ENCODE measurements around the gene PRDM11.

The PRDM11 gene

DNA sequence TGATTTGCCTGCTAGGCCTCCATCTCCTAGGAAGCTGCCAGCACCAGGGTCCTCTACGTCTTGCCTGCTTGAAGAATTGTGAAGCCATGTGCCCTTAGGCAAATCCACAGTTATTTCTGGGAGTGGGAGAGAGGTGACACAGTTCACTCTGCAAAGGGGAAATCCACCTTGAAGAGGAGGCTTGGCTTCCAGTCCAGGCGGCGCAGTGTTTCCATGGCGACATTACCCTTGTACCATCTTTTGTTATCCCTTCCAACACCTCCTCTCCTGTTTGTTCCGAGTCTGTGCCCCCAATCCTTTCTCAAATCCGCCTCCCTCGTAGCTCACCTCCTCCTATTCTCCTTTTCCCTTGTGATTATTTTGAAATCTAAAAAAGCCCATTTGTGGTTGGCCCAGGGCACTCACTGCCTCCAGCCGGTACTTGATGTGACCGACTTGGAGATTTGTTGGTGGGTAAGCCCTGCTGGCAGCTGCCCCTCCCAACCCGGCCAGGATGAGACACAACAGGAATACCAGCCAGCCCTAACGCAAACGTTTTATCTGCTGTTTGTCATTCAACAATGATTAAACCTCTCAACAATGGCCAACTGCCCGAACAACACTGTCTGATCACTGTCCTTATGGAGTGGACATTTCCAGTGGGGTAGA is 121.3 kb downstream of the PRDM11 start:
- no peak for FAIRE-seq

DNA sequence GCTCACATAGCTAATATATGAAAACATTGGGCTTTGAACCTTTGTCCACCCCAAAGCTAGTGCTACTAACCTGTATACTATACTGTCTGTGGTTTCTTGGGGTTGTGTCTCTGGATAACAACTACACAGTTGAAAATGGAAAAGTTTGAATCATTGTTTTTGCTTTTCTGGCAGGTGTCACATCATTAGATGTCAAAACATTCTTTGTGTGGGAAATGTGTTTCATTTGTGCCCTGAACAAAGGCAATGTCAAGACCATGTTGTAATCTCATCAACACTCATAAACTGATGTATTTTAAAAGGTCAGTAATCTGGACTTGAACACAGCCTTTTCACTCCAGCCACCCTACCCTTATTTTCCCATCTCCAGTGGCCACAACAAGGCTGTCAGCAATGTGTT is 123.2 kb downstream of the PRDM11 start:
- no peak for FAIRE-seq

DNA sequence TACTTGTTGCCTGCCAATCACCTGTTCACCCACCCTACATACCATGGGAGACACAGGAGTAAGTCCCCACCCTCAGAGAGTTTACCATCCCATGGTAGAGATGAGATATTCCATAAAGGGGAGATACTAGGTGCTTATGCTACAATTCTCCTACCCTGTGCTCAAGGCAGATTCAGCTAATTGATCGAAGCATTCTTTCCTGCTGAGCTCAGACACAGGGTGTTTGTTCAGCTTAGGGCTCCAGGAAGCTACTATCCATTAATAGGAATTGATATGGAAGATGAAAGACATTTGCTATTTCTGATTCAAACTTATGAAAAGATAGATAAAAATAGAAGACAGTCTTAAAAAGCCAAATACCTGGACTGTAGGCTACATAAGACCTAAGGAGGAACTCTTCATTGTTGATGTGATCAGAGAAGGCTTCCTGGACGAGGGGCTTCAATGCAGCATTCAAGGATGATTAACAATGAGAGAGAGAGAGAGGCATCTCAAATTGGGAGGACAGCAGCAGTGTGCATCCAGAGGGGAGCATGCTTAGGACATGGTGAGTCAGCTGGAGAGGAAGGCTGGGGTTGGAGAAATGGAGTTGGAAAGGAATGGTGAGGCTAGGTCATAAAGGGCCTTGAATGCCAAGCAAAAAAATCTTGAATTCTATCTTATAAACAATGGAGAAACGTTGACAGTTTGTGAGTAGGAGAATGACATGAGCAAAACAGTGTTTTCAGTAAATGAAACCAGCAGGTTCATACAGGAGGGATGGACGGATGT is 124.7 kb downstream of the PRDM11 start:
- no peak for FAIRE-seq

DNA sequence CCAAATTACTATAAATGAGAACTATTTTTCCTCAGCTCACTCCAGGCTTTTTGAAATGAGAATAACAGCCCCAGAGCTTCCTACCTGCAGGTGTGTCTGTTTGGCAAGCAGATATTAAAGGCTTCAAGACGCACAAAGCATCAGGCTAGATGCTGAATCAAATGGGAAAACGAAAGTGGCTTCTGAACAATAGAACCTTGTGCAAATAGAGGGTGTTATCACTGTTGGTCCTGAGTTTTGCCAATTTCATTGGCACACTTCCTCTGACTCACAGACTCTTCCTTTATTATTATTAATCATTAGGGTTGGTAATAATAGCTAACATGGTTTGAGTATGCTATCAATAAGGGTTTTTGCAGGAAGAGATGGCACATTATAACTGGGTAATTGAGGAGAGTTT is 126.3 kb downstream of the PRDM11 start:
- no peak for FAIRE-seq

DNA sequence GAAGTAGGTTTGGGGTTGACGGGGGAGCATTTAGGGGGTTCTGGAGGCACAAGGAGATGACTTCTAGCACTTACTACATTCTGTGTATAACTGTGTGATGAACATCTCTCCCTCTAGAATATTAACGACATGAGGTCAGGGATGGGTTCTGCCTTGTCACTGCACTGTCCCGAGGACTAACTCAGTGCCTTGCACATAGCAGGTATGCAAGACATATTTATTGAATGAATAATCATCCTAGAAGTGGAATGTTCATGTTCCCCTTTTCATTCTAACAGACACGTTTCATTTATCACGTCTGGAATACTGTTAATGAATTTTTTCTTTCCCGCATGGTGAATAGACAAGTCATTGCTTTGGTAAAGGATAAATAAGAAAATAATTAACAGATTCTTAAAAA is 127.1 kb downstream of the PRDM11 start:
- FAIRE-seq = no peak

DNA sequence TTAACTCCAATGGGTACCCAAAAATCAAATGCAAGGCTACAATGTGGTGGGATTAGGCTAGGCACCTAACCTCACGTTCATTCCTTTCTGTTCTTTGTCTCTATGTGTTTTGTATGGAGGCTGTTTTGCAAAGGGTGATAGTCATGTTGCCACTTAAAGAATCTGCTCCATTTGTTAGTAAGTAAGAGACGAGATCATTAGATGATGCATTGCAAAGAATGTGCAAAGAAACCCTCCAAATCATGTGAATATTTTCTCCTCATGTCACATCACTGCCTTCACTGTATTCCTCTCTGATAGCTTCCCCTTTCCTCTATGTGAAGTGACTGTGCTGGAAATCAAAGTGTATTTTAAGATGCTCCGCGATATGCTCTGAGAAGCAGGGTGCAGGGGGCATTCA is 127.8 kb downstream of the PRDM11 start:
- no peak for FAIRE-seq

DNA sequence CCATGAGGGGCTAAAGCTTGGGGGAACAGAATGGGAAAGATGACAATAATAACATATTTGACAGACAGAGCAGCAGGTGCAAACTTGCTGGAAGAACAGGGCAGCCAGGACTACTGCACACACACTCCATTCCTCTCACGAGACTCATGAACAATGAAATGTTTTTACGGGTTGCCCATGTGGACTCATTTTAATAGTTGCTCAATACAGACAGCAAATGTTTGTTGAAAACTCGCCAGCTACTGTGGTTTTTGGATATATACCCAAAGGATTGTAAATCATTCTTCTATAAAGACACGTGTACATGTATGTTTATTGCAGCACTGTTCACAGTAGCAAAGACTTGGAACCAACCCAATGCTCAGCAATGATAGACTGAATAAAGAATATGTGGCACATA is 129.4 kb downstream of the PRDM11 start:
- FAIRE-seq = no peak

DNA sequence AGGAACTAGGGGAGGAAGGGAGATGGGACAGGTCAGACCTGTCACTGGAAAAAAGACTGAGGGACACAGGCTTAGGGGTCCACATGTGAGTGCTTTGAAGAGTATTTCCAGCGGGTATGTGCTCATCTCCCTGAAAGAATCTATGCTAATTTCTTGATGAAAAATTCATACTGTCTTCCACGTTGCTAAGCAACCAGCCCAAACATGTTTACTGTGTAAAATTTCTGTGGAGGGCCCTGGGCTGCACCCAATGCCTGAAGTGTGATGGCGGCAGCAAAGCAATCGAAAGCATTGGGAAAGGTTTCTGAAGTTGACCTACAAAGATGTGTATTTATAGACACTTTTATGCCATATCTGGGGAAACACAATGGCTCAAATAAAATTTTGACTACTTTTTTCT is 132.3 kb downstream of the PRDM11 start:
- no peak for FAIRE-seq

DNA sequence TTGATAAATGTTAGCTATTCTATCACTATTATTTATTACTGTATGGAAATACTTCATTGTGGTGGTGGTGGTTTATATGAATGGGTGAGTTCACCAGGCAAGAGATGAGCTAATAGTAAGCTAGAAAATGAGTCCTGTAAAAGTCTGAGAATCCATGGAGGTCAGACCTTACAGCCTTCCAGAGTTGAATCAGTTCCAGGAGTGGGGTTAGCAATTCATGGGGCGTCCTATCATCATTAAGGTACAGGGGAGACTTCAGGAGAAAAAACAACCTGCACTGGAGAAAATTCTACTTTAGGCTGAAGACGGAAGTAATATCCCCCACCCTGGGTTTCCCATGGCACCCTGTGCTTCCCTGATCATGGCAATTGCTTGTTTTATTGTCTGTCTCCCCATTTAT is 133.2 kb downstream of the PRDM11 start:
- no peak for FAIRE-seq

DNA sequence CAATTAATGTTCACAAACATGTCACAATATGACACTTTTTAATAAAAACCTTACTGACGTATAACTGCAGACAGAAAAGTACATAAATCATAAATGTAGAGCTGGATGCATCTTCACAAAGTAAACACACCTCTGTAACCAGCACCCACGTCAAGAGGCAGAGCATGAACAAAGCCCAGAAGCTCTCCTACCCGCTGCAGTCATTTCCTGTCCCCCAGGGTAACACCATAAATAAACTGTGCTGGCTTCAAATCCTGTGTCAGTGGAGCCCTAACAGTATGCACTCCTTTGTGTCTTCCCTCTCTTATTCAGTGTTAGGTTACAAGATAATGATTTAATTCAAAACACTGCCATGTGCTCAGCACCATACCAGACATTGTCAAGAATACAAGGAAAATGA is 134.0 kb downstream of the PRDM11 start:
- no peak for FAIRE-seq

DNA sequence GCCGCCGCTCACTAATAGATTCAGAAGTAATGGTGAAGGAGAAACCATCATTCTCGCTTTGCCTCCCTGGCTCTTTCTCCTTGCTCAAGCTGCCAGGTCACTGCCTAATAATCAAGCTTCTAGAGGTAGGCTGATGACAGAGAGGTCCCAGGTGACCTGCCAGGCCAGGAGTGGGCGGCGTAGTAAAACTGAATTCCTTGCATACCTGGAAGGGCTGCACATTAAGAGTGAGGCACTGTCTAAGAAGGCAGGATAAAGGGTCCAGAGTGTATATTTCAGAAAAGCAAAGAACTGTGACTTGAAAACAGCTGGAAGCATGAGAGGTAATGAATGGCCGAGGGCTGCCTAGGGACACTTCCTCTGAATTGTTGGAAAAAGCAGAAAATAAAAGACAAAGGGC is 135.6 kb downstream of the PRDM11 start:
- FAIRE-seq = no peak

Measured in endometrium (tissue), 2 donors.